H1 (cell line): Measurements from ENCODE around the gene KRT8. TPM values are rescaled to one million over a fixed set of nuclear protein-coding genes. Genes with fewer than 3 reads are reported as not detected.

Source experiments
- CTCF ChIA-PET: fragments of 300-600 bp; sonication (Branson Sonifier 250); formaldehyde crosslinking; loops from one replicate; lab custom pipeline; 2021; ENCODE audit not compliant: partially characterized antibody; lab: Charles Lee
- POLR2A ChIA-PET: fragments of 300-600 bp; sonication (Branson Sonifier 250); formaldehyde crosslinking; loops from one replicate; lab custom pipeline; 2021; ENCODE audit warnings: inconsistent platforms; ENCODE audit not compliant: partially characterized antibody; lab: Charles Lee
- DNase-seq, 2 experiments: peaks; one replicate each; pipeline versions ENCODE4 v3.0.0 to v3.0.0-alpha.2; 2010 to 2022; ENCODE audit warnings: low spot score in 2 of 2, low read depth in 1 of 2, mixed read lengths in 1 of 2
- FAIRE-seq: peaks from 2 replicates; lab custom pipeline; 2011; peaks lifted over from hg19 to GRCh38; lab: Jason Lieb, UNC
- H2AFZ ChIP-seq: 2 replicates; pipeline ENCODE4 v1.8.1; 2012; ENCODE audit warnings: low read length, inconsistent platforms
- H2AK5ac ChIP-seq: 2 replicates; pipeline ENCODE4 v1.6.1; 2013; ENCODE audit warnings: low read depth, low read length
- H2BK120ac ChIP-seq: replicated peaks from 2 replicates; pipeline ENCODE3; 2013; ENCODE audit warnings: low read depth, low read length, inconsistent platforms
- H2BK12ac ChIP-seq: 2 replicates; pipeline ENCODE4 v1.6.1; 2013; ENCODE audit warnings: low read depth, low read length
- H2BK15ac ChIP-seq: 2 replicates; pipeline ENCODE4 v1.6.1; 2013; ENCODE audit warnings: low read length
- H2BK20ac ChIP-seq: 2 replicates; pipeline ENCODE4 v1.6.1; 2013; ENCODE audit warnings: low read length
- H2BK5ac ChIP-seq: 2 replicates; pipeline ENCODE4 v1.6.1; 2013; ENCODE audit warnings: low read depth, low read length
- H3K14ac ChIP-seq: 2 replicates; pipeline ENCODE4 v1.6.1; 2013; ENCODE audit warnings: inconsistent platforms; ENCODE audit not compliant: insufficient read length
- H3K18ac ChIP-seq: 2 replicates; pipeline ENCODE4 v1.6.1; 2013; ENCODE audit warnings: low read length; ENCODE audit errors: extremely low read depth
- H3K23ac ChIP-seq: 2 replicates; pipeline ENCODE4 v1.6.1; 2013; ENCODE audit warnings: inconsistent platforms; ENCODE audit not compliant: insufficient read length
- H3K23me2 ChIP-seq: 2 replicates; pipeline ENCODE4 v1.6.1; 2013; ENCODE audit warnings: low read depth, low read length
- H3K27ac ChIP-seq: 2 replicates; pipeline ENCODE4 v1.6.1; 2011; ENCODE audit warnings: low read depth, low read length, inconsistent platforms
- H3K27me3 ChIP-seq, 4 experiments: replicated peaks in 1 of 4; 1 replicate in 1 of 4; 2 replicates in 3 of 4; pipeline versions ENCODE4 v1.6.1 to v1.8.1; 2011 to 2013; ENCODE audit warnings: low read length in 3 of 4, mild to moderate bottlenecking in 3 of 4, inconsistent platforms in 2 of 4, mixed read lengths in 2 of 4, moderate library complexity in 1 of 4; ENCODE audit not compliant: control insufficient read depth in 3 of 4, insufficient read depth in 3 of 4; ENCODE audit errors: extremely low read depth in 1 of 4
- H3K36me3 ChIP-seq, 4 experiments: 2 replicates each; pipeline versions ENCODE4 v1.6.1 to v1.8.1; 2011 to 2013; ENCODE audit warnings: mild to moderate bottlenecking in 4 of 4, low read length in 3 of 4, moderate library complexity in 2 of 4, control low read depth in 1 of 4, inconsistent platforms in 1 of 4; ENCODE audit not compliant: insufficient read depth in 4 of 4, control insufficient read depth in 2 of 4
- H3K4ac ChIP-seq: replicated peaks from 2 replicates; pipeline ENCODE3; 2013; ENCODE audit warnings: low read length, low read depth, mixed read lengths, inconsistent platforms; ENCODE audit not compliant: insufficient read length
- H3K4me1 ChIP-seq, 4 experiments: replicated peaks in 1 of 4; 1 replicate in 1 of 4; 2 replicates in 3 of 4; pipeline versions ENCODE4 v1.6.1 to v1.8.1; 2011 to 2013; ENCODE audit warnings: low read length in 3 of 4, inconsistent platforms in 2 of 4, mixed read lengths in 1 of 4; ENCODE audit not compliant: insufficient read depth in 4 of 4, control insufficient read depth in 3 of 4
- H3K4me2 ChIP-seq, 2 experiments: 2 replicates each; pipeline versions ENCODE4 v1.6.1 to v1.8.1; 2011 to 2013; ENCODE audit warnings: low read depth in 2 of 2, low read length in 2 of 2, control low read depth in 1 of 2, inconsistent platforms in 1 of 2, mild to moderate bottlenecking in 1 of 2; ENCODE audit not compliant: insufficient read depth in 1 of 2
- H3K4me3 ChIP-seq, 4 experiments: fragments of 200-600, 300-600 bp in 1 of 4; sonication (generic), shearing (Covaris generic), sonication (Bioruptor Twin) in 1 of 4; 2 replicates each; pipeline versions ENCODE4 v1.5.1 to v1.8.1; 2011 to 2016; ENCODE audit warnings: low read length in 4 of 4, low read depth in 3 of 4, control low read depth in 2 of 4, inconsistent platforms in 2 of 4, mild to moderate bottlenecking in 2 of 4, mixed read lengths in 1 of 4, moderate library complexity in 1 of 4; ENCODE audit not compliant: insufficient read depth in 2 of 4; ENCODE audit errors: extremely low read depth in 1 of 4
- H3K56ac ChIP-seq: replicated peaks from 2 replicates; pipeline ENCODE3; 2013; ENCODE audit warnings: low read depth, mild to moderate bottlenecking, mixed read lengths, low read length, inconsistent platforms; ENCODE audit not compliant: insufficient read length
- H3K79me1 ChIP-seq: 2 replicates; pipeline ENCODE4 v1.6.1; 2013; ENCODE audit warnings: low read depth, low read length, control low read depth
- H3K79me2 ChIP-seq, 2 experiments: 2 replicates each; pipeline versions ENCODE4 v1.6.1 to v1.8.1; 2012 to 2013; ENCODE audit warnings: low read length in 2 of 2, mild to moderate bottlenecking in 2 of 2, inconsistent platforms in 1 of 2; ENCODE audit not compliant: insufficient read depth in 2 of 2, control insufficient read depth in 1 of 2
- H3K9ac ChIP-seq, 4 experiments: replicated peaks in 1 of 4; 1 replicate in 1 of 4; 2 replicates in 3 of 4; pipeline versions ENCODE4 v1.6.1 to v1.8.1; 2011 to 2013; ENCODE audit warnings: low read depth in 3 of 4, low read length in 3 of 4, control low read depth in 2 of 4, mild to moderate bottlenecking in 2 of 4, moderate library complexity in 2 of 4, inconsistent platforms in 1 of 4; ENCODE audit errors: extremely low read depth in 1 of 4
- H3K9me3 ChIP-seq, 2 experiments: 2 replicates each; pipeline versions ENCODE4 v1.6.1 to v1.8.1; 2012 to 2013; ENCODE audit warnings: mild to moderate bottlenecking in 2 of 2, moderate library complexity in 2 of 2, control low read depth in 1 of 2, inconsistent platforms in 1 of 2, low read depth in 1 of 2, low read length in 1 of 2, mixed read lengths in 1 of 2; ENCODE audit not compliant: insufficient read depth in 2 of 2
- H4K20me1 ChIP-seq, 2 experiments: replicated peaks in 1 of 2; 2 replicates each; pipeline versions ENCODE3 to v1.8.1; 2011 to 2013; ENCODE audit warnings: inconsistent platforms in 2 of 2, low read length in 2 of 2, mild to moderate bottlenecking in 1 of 2; ENCODE audit not compliant: insufficient read depth in 2 of 2, control insufficient read depth in 1 of 2
- H4K5ac ChIP-seq: 2 replicates; pipeline ENCODE4 v1.6.1; 2013; ENCODE audit warnings: low read length, low read depth, mixed read lengths, inconsistent platforms; ENCODE audit not compliant: insufficient read length
- H4K8ac ChIP-seq: 2 replicates; pipeline ENCODE4 v1.8.0; 2013; ENCODE audit warnings: mild to moderate bottlenecking, moderate library complexity, low read length, inconsistent platforms; ENCODE audit not compliant: insufficient read depth; ENCODE audit errors: extremely low read depth
- H4K91ac ChIP-seq: replicated peaks from 2 replicates; pipeline ENCODE3; 2013; ENCODE audit warnings: low read length, mixed read lengths, inconsistent platforms; ENCODE audit not compliant: insufficient read length
- CHD1 ChIP-seq: IDR thresholded peaks from 2 replicates; pipeline ENCODE4 v1.6.1; 2012; ENCODE audit warnings: low read depth, low read length, improper control_type of control experiment
- TAF1 ChIP-seq: IDR thresholded peaks from 2 replicates; pipeline ENCODE4 v1.6.1; 2011; ENCODE audit warnings: mild to moderate bottlenecking, low read depth, low read length
- WGBS, 2 experiments: shearing (Covaris generic) in 1 of 2; methylation state at CpG; one replicate each; pipeline versions ENCODE4 v1.1.6 to v1.1.7; 2013 to 2015; ENCODE audit warnings: low lambda C conversion rate in 2 of 2, mixed read lengths in 2 of 2, inconsistent platforms in 1 of 2, low coverage in 1 of 2, missing lambda C conversion rate in 1 of 2; ENCODE audit not compliant: insufficient replicate concordance in 2 of 2, insufficient coverage in 1 of 2, insufficient read length in 1 of 2; ENCODE audit errors: extremely low coverage in 1 of 2, missing lambda C conversion rate in 1 of 2; 5-methylcytosine and 5-hydroxymethylcytosine counted together
- polyA plus RNA-seq, 7 experiments: library from polyadenylated mRNA; depleted of rRNA in 3 of 7; stranded (reverse) in 5 of 7; unstranded in 2 of 7; fragments of >200 nt in 5 of 7; fragments of 200-250 nt in 2 of 7; gene quantifications; 1 replicate in 5 of 7; 2 replicates in 1 of 7; 4 replicates in 1 of 7; pipeline versions ENCODE4 v1.2.1 to v1.2.3, GENCODE V29; 2011 to 2013; ENCODE audit warnings: missing spikeins in 2 of 7, mixed read lengths in 2 of 7
- total RNA-seq: library from RNA; stranded (reverse); fragmentation: NEBNext Ultra II Directional; extraction: Animal tissue kit (Norgen Biotek cat#: 25700); gene quantifications from 2 replicates; pipeline ENCODE4 v1.2.1, GENCODE V29; 2021

KRT8 gene
- total and polyA plus RNA-seq, 2 of the 8 experiments (the other 6 are each of a cell fraction or from before 2014, with no cell fraction given): 280 to 290 TPM

- Histone ChIP-seq H2BK20ac (peak overlapping the region; percentile 80), H3K4ac (peak overlapping the region; percentile 71), H3K36me3 (peaks cover 15 to 19% (median 17%) of the 10 kb centered on the region in 4 experiments), H4K5ac (peak overlapping the region; percentile 57), H2BK12ac (peak overlapping the region; percentile 99), H2BK5ac (peak overlapping the region; percentile 99; the same call in 1 of the 2 replicates), H4K8ac (no peak overlapping the region; the same call in 1 of the 2 replicates), H3K23me2 (peaks cover 12% of the 10 kb centered on the region), H3K9me3 (no peaks in the 10 kb centered on the region), H3K14ac (no peak overlapping the region), H2BK120ac (peak overlapping the region; percentile 85), H3K4me1 (peaks cover 18 to 39% (median 33%) of the 10 kb centered on the region in 4 experiments), H2AK5ac (peak overlapping the region; percentile 100), H3K23ac (no peak overlapping the region), H3K56ac (peak overlapping the region; percentile 9), H2BK15ac (0 out of 2 replicates have a peak overlapping the region, but pooled peaks have one; percentile 98), H2AFZ (no peak overlapping the region), H4K91ac (peak overlapping the region; percentile 67), H3K9ac (no peak overlapping the region)
- ChIA-PET POLR2A (interaction anchor here (1.1 to 9.8 kb wide), 14 partner anchors 10 to 82 kb away, joined by 3 to 297 read pairs (median 16); partner anchors contain the start of genes EIF4B and KRT8), CTCF (interaction anchor here (0.8 to 16.1 kb wide), 12 partner anchors 9 to 68 kb away, joined by 3 to 314 read pairs (median 5); partner anchors contain the start of gene KRT8)
- no peak for DNase-seq
- WGBS, 2 experiments: 70% methylated on average over 10 of the region's 10 CpGs; no CpG with 5 or more reads in 1 of the 2 experiments
- no peak for FAIRE-seq
- TF ChIP-seq TAF1 (0 out of 2 replicates have a peak, but pooled peaks have one; percentile 17), CHD1 (no peak)
- TF ChIP-seq, all 59 proteins: peak for 1
- H3K27me3 ChIP-seq: no peaks in the 10 kb centered on the region
- H3K27ac ChIP-seq: 0 out of 2 replicates have a peak overlapping the region, but pooled peaks have one; percentile 56
- peak overlapping the region; percentile 37 to 90 for H3K4me2 ChIP-seq
- peaks cover 7 to 22% of the 10 kb centered on the region in 2 experiments for H3K79me2 ChIP-seq
- peaks cover 12% of the 10 kb centered on the region for H3K79me1 ChIP-seq
- peaks cover 7 to 16% of the 10 kb centered on the region in 2 experiments for H4K20me1 ChIP-seq
- peak overlapping the region in 1 of 4 experiments; percentile 21; a peak in 2 of 8 replicates for H3K4me3 ChIP-seq
- H3K18ac ChIP-seq: peak overlapping the region; percentile 96
Measured at GRCh38 chr12:52946797-52947547, 42.1 kb upstream of the KRT8 start.
